Muscle layer of duodenum (tissue), 2 donors: ENCODE measurements around the gene RNF112.
A peak's percentile ranks its signal among the peaks of the same experiment; 100 is the strongest.

Experiments used
- H3K27ac ChIP-seq: one replicate; pipeline ENCODE4 v1.7.0; 2013; ENCODE audit warnings: mild to moderate bottlenecking, low read length
- H3K27me3 ChIP-seq: one replicate; pipeline ENCODE4 v1.7.0; 2013; ENCODE audit warnings: low read depth, mild to moderate bottlenecking, control low read depth, low read length
- H3K36me3 ChIP-seq, 2 donors: one replicate each; pipeline ENCODE4 v1.7.0; 2013; ENCODE audit warnings: low read length in 2 of 2, control low read depth in 1 of 2, mild to moderate bottlenecking in 1 of 2; ENCODE audit not compliant: insufficient read depth in 2 of 2, control insufficient read depth in 1 of 2
- H3K4me1 ChIP-seq, 2 donors: one replicate each; pipeline ENCODE4 v1.7.0; 2013; ENCODE audit warnings: low read length in 2 of 2, mild to moderate bottlenecking in 2 of 2, control low read depth in 1 of 2, moderate library complexity in 1 of 2; ENCODE audit not compliant: insufficient read depth in 2 of 2, control insufficient read depth in 1 of 2
- H3K4me3 ChIP-seq, 2 donors: one replicate each; pipeline ENCODE4 v1.7.0; 2013; ENCODE audit warnings: low read length in 2 of 2, low read depth in 1 of 2, mild to moderate bottlenecking in 1 of 2
- H3K9me3 ChIP-seq, 2 donors: one replicate each; pipeline ENCODE4 v1.7.0; 2013; ENCODE audit warnings: low read length in 2 of 2, control low read depth in 1 of 2, mild to moderate bottlenecking in 1 of 2; ENCODE audit not compliant: control insufficient read depth in 1 of 2
- donor health status: healthy.

The RNF112 gene

DNA sequence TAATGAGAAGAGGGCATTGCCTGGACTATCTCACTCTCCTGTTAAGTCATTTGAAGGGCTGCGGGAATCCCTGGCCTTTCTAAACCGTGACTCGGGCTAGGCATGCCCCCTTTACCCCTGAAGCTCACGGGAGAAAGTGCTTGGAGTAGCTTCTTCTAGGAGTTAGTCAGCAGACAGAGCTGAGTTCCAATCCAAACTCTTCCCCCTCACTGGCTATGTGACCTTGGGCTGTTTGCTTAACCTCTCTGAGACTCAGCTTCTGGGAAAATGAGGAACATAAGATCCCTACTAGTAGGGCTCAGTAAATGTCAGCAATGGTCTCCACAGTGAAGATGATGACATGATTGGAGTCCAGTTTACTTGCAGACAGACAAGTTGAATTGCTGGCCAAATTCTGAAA, 42.8 kb upstream of the RNF112 start:
- no peaks in the 10 kb centered on the region for H3K27me3 ChIP-seq
- H3K36me3 ChIP-seq: no peaks in the 10 kb centered on the region
- H3K4me3 ChIP-seq: no peak overlapping the region
- H3K27ac ChIP-seq: no peak overlapping the region
- peaks cover 0 to 5% of the 10 kb centered on the region in 2 donors for H3K4me1 ChIP-seq
- H3K9me3 ChIP-seq: no peaks in the 10 kb centered on the region

- H3K27ac ChIP-seq: no peak overlapping the region
- no peaks in the 10 kb centered on the region for H3K27me3 ChIP-seq
- no peaks in the 10 kb centered on the region for H3K4me1 ChIP-seq
- no peak overlapping the region for H3K4me3 ChIP-seq
- H3K9me3 ChIP-seq: no peaks in the 10 kb centered on the region
- no peaks in the 10 kb centered on the region for H3K36me3 ChIP-seq
These were observed 41.8 kb upstream of the RNF112 start for GRCh38 chr17:19369107-19369778.

GRCh38 chr17:19369846-19370492, 41.1 kb upstream of the RNF112 start:
- H3K4me1 ChIP-seq: no peaks in the 10 kb centered on the region

GRCh38 chr17:19370493-19370960, 40.5 kb upstream of the RNF112 start:
- Histone ChIP-seq H3K4me1 (no peaks in the 10 kb centered on the region), H3K27ac (no peak overlapping the region), H3K27me3 (no peaks in the 10 kb centered on the region), H3K9me3 (no peaks in the 10 kb centered on the region), H3K4me3 (no peak overlapping the region), H3K36me3 (no peaks in the 10 kb centered on the region)

More at GRCh38 chr17:19369846-19370492, 41.1 kb upstream of the RNF112 start:
- Histone ChIP-seq H3K9me3 (no peaks in the 10 kb centered on the region), H3K27me3 (no peaks in the 10 kb centered on the region), H3K4me3 (no peak overlapping the region), H3K36me3 (no peaks in the 10 kb centered on the region), H3K27ac (no peak overlapping the region)

GRCh38 chr17:19371259-19372010, 39.6 kb upstream of the RNF112 start:
- Histone ChIP-seq H3K4me1 (no peaks in the 10 kb centered on the region), H3K36me3 (no peaks in the 10 kb centered on the region), H3K9me3 (no peaks in the 10 kb centered on the region), H3K27ac (no peak overlapping the region), H3K27me3 (no peaks in the 10 kb centered on the region), H3K4me3 (no peak overlapping the region)

DNA sequence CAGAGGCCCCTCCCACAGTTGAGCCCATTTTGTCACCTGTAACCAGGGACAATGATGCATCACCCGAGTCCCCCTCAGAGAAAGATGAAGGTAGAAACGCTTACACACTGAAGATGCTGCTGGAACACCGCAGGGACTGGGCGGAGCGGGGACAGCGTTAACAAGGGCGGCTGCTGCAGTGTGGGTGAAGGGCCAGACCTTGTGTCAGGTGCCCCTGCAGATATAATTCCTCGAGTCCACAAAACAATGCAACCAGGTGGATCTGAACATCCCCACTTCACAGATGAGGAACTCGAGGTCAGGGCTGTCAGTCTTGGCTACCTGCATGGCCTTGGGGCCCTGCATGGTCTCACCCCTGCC, 39.0 kb upstream of the RNF112 start:
- no peak overlapping the region for H3K27ac ChIP-seq
- no peaks in the 10 kb centered on the region for H3K36me3 ChIP-seq
- H3K4me3 ChIP-seq: no peak overlapping the region
- no peaks in the 10 kb centered on the region for H3K27me3 ChIP-seq
- H3K9me3 ChIP-seq: no peaks in the 10 kb centered on the region
- peaks cover 0 to 3% of the 10 kb centered on the region in 2 donors for H3K4me1 ChIP-seq

GRCh38 chr17:19372439-19372838, 38.6 kb upstream of the RNF112 start:
- no peak overlapping the region for H3K27ac ChIP-seq
- H3K4me3 ChIP-seq: no peak overlapping the region
- H3K36me3 ChIP-seq: no peaks in the 10 kb centered on the region
- H3K9me3 ChIP-seq: no peaks in the 10 kb centered on the region
- peaks cover 0 to 7% of the 10 kb centered on the region in 2 donors for H3K4me1 ChIP-seq
- no peaks in the 10 kb centered on the region for H3K27me3 ChIP-seq

GRCh38 chr17:19372866-19373504, 38.0 kb upstream of the RNF112 start:
- no peaks in the 10 kb centered on the region for H3K27me3 ChIP-seq
- peaks cover 0 to 7% of the 10 kb centered on the region in 2 donors for H3K4me1 ChIP-seq
- no peak overlapping the region for H3K4me3 ChIP-seq
- H3K27ac ChIP-seq: no peak overlapping the region
- peaks cover 0 to 3% of the 10 kb centered on the region in 2 donors for H3K36me3 ChIP-seq
- no peaks in the 10 kb centered on the region for H3K9me3 ChIP-seq

DNA sequence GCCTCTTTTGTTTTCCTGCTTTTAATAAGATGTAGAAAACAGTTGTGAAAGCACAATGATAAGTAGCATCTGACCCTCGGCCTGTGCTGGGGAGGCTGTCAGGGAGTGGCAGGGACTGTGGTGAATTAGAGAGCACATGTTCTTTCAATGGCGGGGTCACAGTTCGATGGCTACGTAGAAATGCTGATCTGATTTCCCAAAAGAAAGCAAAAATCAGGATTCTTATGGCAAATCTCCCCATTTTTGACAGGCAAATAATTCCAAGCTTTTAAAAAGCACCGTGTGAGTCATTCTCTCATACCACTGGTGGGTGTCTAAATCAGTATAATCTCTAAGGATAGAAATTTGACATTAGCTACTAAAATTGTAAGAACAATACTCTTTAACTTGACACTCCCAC, 36.9 kb upstream of the RNF112 start:
- Histone ChIP-seq H3K36me3 (peaks cover 0 to 3% of the 10 kb centered on the region in 2 donors), H3K27ac (no peak overlapping the region), H3K4me3 (no peak overlapping the region), H3K4me1 (peaks cover 0 to 10% of the 10 kb centered on the region in 2 donors), H3K27me3 (no peaks in the 10 kb centered on the region), H3K9me3 (no peaks in the 10 kb centered on the region)

DNA sequence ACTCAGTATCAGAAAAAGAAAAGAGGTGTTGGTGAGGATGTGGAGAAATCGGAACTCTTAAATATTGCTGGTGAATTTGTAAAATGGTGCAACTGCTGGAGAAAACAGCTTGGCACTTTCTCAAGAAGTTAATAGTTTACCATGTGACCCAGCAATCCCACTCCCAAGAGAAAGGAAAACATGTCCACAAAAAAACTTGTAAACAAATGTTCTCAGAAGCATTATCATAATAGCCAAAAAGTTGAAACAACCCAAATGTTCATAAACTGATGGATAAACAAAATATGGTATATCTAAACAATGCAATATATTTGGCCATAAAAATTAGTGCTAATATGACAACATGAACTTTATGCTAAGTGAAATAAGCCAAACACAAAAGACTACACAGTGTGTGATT, 35.3 kb upstream of the RNF112 start:
- Histone ChIP-seq H3K27me3 (no peaks in the 10 kb centered on the region), H3K9me3 (no peaks in the 10 kb centered on the region), H3K27ac (no peak overlapping the region), H3K4me3 (no peak overlapping the region), H3K36me3 (peaks cover 12 to 16% of the 10 kb centered on the region in 2 donors), H3K4me1 (peaks cover 4 to 18% of the 10 kb centered on the region in 2 donors)

DNA sequence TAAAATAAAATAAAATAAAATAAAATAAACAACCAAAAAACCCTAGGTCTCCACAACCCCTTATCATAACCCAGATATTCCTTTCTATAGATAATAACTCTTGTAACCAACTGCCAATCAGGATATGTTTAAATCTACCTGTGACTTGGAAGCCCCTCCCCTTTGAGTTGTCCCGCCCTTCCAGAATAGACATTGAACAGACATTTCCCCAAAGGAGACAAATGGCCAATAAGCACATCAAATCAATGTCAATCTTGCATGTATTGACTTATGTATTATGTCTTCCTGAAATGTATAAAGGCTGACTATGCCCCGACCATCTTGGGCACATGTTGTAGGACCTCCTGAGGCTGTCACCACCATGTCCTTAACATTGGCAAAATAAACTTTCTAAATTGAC, 34.2 kb upstream of the RNF112 start:
- Histone ChIP-seq H3K27ac (peak overlapping the region; percentile 96), H3K27me3 (no peaks in the 10 kb centered on the region), H3K4me3 (peak overlapping the region; percentile 81 to 88), H3K4me1 (peaks cover 4 to 18% of the 10 kb centered on the region in 2 donors), H3K9me3 (no peaks in the 10 kb centered on the region), H3K36me3 (peaks cover 12 to 26% of the 10 kb centered on the region in 2 donors)
